ENCODE results near the gene CNTNAP4.

CNTNAP4 gene

DNA sequence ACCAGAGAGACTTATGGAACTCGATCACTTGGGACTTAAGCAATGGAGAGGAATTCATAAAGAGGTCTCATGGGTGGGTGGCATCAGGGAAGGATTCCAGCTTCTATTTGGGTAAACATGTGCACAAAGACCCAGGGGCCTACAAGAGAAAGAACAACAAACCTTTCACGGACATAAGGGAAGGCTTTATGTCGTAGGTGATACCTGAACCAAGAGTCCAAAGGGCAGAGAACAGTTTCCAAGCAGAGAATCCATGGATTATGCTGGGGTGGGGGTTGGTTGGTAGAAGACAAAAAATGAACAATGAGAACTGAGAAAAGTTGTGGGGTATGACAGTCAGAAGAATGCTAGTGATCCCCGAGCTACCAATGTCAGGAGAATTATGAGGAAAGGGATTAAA lies 119.8 kb downstream of the CNTNAP4 start:
- Mint-ChIP-seq H3K9me3 (no peaks in the 10 kb centered on the region), H3K27ac (no peak overlapping the region), H3K4me1 (ENCODE audit: low read depth) (no peaks in the 10 kb centered on the region), H3K27me3 (no peaks in the 10 kb centered on the region), H3K36me3 (ENCODE audit: low read depth) (no peaks in the 10 kb centered on the region), H3K4me3 (no peak overlapping the region)
- no peak for DNase-seq

DNA sequence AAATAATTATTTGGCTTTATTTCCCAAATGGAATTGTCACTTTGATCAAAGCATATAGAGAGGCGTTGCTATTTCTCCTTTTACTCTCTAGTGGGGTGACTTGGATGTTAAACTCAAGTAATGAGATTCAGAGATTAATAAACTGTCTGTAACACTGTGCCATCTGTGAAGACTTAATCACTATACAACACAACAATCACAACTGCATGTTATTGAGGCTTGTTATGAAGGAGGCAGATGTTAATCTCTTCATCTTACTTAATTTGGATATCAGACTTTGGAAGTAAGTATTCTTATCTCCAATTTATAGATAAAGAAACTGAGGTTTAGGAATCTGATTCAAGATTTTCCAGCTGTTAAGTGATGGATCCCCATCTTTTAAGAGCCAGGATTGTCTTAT lies 132.5 kb downstream of the CNTNAP4 start:
- Mint-ChIP-seq H3K36me3 (ENCODE audit: low read depth) (no peaks in the 10 kb centered on the region), H3K4me3 (no peak overlapping the region), H3K27ac (no peak overlapping the region), H3K9me3 (no peaks in the 10 kb centered on the region), H3K27me3 (no peaks in the 10 kb centered on the region), H3K4me1 (ENCODE audit: low read depth) (no peaks in the 10 kb centered on the region)
- no peak for DNase-seq

DNA sequence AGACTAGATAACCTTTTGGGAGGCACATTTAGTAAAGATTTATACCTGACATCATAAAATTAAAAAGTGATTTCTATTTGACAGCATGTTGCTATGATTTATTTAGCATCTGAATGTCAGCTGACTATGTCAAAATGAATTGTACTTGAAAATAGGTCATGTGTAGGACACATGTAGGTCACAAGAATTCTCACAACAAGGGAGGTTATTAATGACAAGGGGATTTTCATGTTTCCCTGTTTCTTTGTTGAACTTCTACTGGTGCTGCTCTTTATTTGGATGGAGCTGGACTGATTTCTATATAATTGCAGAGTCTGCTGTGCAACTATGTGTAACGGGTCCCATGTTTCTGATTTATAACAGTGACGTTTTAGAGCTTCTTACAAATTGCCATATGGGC lies 144.4 kb downstream of the CNTNAP4 start:
- H3K4me1 Mint-ChIP-seq (ENCODE audit: low read depth) = no peaks in the 10 kb centered on the region
- H3K27me3 Mint-ChIP-seq = no peaks in the 10 kb centered on the region
- no peak overlapping the region for H3K27ac Mint-ChIP-seq
- peaks cover 2% of the 10 kb centered on the region for H3K9me3 Mint-ChIP-seq
- no peak for DNase-seq
- H3K4me3 Mint-ChIP-seq = no peak overlapping the region
- no peaks in the 10 kb centered on the region for H3K36me3 Mint-ChIP-seq (ENCODE audit: low read depth)

DNA sequence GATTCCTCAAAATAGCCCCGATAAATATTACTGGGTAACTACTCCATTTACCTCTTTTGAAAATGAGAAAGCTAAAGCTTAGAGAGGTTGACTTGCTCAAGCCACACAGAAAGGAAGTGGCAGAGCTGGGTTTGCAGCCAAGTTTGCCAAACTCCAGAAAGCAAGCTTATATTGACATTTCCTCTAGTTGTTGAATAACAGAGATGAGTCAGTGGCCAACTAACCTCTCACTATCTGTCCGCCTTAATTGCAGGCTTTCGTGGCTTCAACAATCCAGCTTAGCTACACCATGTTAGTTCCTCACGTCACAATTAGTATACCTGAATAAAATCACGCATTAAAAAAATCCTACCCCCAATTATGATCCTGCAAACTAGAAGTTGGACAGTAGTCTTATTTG lies 151.7 kb downstream of the CNTNAP4 start:
- no peak overlapping the region for H3K27ac Mint-ChIP-seq
- no peaks in the 10 kb centered on the region for H3K36me3 Mint-ChIP-seq (ENCODE audit: low read depth)
- no peak for DNase-seq
- no peaks in the 10 kb centered on the region for H3K9me3 Mint-ChIP-seq
- no peaks in the 10 kb centered on the region for H3K4me1 Mint-ChIP-seq (ENCODE audit: low read depth)
- no peaks in the 10 kb centered on the region for H3K27me3 Mint-ChIP-seq
- no peak overlapping the region for H3K4me3 Mint-ChIP-seq

DNA sequence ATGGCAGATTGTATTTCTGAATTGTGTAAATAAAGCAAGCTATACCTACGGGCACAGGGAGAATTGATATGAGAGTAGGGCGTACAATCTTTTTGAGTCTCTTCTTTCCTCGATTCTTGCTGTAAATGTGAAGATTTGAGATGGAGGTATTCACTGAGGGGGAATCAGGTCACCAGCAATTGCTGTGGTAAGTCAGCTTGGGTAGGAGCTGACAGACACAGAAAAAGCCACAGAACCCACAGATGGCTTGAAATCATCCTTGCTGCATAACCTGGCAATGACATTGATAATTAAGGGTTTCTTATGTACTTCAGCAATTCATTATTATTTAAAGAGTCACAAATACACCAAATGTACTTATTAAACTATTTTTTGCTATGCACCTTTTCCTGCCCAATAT lies 164.2 kb downstream of the CNTNAP4 start:
- no peak overlapping the region for H3K4me3 Mint-ChIP-seq
- H3K4me1 Mint-ChIP-seq (ENCODE audit: low read depth) = no peaks in the 10 kb centered on the region
- no peaks in the 10 kb centered on the region for H3K9me3 Mint-ChIP-seq
- H3K36me3 Mint-ChIP-seq (ENCODE audit: low read depth) = no peaks in the 10 kb centered on the region
- H3K27ac Mint-ChIP-seq = no peak overlapping the region
- H3K27me3 Mint-ChIP-seq = no peaks in the 10 kb centered on the region
- DNase-seq = no peak

DNA sequence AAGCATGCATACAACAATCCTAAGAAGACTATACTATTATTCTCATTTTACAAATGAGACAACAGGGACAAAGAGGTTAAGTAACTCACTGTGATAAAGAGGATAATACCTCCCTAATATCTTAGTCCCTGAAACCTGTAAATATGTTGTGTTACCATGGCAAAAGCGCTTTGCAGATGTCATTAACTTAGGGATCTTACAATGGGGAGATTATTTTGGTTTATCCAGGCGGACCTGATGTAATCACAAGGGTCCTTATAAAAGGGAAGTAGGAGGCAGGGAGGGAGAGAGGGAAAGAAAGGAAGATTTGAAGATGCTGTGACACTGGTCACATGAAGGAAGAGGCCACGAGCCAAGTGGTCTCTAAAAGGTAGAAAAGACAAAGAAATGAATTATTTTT lies 164.7 kb downstream of the CNTNAP4 start:
- DNase-seq = no peak
- Mint-ChIP-seq H3K4me3 (no peak overlapping the region), H3K27ac (no peak overlapping the region), H3K27me3 (no peaks in the 10 kb centered on the region), H3K9me3 (no peaks in the 10 kb centered on the region), H3K4me1 (ENCODE audit: low read depth) (no peaks in the 10 kb centered on the region), H3K36me3 (ENCODE audit: low read depth) (no peaks in the 10 kb centered on the region)

DNA sequence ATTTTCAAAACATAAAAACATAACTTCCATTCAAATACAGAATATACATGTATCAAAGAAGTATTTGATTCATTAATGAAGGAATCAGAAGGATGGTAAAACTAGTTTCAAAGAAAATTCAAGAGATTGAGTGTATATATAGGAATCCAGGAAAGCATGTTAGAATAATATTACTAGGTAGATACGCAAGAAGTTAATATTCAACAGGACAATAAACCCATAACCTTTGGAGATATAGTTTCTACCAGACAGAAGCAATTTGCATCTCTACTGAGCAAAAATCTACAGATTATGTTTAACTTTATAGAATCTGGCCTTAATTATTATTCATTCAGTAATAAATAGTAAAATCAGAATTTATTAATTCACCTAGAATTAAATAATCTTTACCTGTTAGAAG lies 166.8 kb downstream of the CNTNAP4 start:
- H3K36me3 Mint-ChIP-seq (ENCODE audit: low read depth) = no peaks in the 10 kb centered on the region

DNA sequence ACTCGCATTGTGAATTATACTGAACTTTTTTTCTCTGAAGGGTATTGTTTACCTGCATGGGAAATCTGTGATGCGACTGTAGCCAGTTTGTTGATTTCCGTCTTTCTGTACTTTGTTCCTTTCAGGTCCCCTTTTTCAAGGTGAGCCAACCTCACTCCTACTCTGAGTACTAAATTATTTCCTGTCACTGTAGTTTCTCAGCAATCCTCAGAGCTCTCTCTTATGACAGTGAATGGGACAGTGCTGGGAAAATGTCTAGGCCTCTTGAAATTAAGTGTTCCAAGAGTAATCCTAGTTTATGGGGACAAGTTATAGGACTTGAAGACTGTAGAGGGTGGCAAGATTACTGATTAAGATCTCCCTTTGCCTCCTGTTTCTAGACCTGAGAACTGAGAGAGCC lies 167.6 kb downstream of the CNTNAP4 start:
- Mint-ChIP-seq H3K36me3 (ENCODE audit: low read depth) (no peaks in the 10 kb centered on the region), H3K27ac (no peak overlapping the region), H3K9me3 (peaks cover 2% of the 10 kb centered on the region), H3K4me1 (ENCODE audit: low read depth) (no peaks in the 10 kb centered on the region), H3K27me3 (no peaks in the 10 kb centered on the region), H3K4me3 (no peak overlapping the region)
- no peak for DNase-seq

More for the DNA sequence above, 166.8 kb downstream of the CNTNAP4 start:
- H3K27me3 Mint-ChIP-seq = no peaks in the 10 kb centered on the region
- H3K4me3 Mint-ChIP-seq = no peak overlapping the region
- H3K4me1 Mint-ChIP-seq (ENCODE audit: low read depth) = no peaks in the 10 kb centered on the region
- DNase-seq = no peak
- H3K27ac Mint-ChIP-seq = no peak overlapping the region
- H3K9me3 Mint-ChIP-seq = peaks cover 2% of the 10 kb centered on the region

DNA sequence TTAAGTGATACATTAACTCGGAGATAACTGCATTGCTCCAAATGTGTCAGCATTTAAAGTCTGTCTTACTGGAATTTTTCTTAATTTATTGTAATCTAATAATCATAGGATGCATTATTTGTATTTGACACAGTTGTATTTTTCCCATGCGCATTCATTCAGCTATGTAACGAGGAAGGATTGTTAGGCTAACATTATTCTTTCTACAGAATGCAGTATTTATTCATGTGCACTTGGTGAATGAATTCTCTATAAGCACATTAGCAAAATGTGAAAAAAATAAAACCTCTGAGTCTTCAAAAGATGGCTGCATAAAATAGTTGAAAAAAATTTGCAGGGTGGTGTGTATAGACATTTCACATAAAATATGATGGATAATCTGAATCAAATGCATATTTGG lies 168.6 kb downstream of the CNTNAP4 start:
- no peaks in the 10 kb centered on the region for H3K4me1 Mint-ChIP-seq (ENCODE audit: low read depth)
- DNase-seq = no peak
- no peaks in the 10 kb centered on the region for H3K27me3 Mint-ChIP-seq
- H3K4me3 Mint-ChIP-seq = no peak overlapping the region
- H3K36me3 Mint-ChIP-seq (ENCODE audit: low read depth) = no peaks in the 10 kb centered on the region
- H3K9me3 Mint-ChIP-seq = peaks cover 2% of the 10 kb centered on the region
- no peak overlapping the region for H3K27ac Mint-ChIP-seq

DNA sequence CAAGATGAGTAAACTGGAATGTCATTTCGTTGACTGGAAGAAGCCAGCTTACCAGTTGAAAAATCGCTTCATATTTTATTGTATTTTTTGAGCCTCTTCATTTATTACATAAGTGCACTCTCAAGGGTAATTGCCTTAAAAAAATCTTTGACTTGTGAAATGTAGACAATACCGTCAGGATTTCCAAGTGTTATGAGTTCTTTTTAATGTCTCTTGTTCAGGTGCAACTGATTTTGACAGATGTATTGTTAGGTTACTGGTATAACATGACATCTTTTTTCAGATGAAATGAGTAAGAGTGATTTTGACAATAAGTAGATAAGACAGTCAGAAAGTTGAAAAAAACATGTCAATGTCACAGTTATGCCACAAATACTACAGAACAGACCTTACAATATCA lies 169.1 kb downstream of the CNTNAP4 start:
- Mint-ChIP-seq H3K27ac (no peak overlapping the region), H3K36me3 (ENCODE audit: low read depth) (no peaks in the 10 kb centered on the region), H3K9me3 (peaks cover 2% of the 10 kb centered on the region), H3K4me1 (ENCODE audit: low read depth) (no peaks in the 10 kb centered on the region), H3K4me3 (no peak overlapping the region), H3K27me3 (no peaks in the 10 kb centered on the region)
- DNase-seq = no peak

DNA sequence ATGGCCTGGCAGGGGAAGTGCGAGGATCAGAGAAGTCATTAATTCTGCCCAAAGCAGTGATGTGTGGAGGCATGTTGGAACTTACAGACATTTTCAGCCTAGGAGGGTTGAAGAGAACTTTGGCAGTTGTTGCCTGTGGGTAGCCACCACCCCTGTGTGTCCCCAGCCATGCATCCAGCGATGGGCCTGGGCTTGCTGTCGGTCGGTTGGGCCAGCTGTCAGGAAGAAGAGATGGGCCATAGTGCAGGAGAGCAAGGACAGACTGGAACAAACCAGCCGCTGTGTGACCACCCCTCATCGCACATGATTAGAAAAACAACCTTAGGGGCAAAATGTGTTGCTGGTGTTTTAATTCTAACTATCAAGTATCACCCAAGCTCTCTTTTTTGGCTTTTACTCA lies 173.7 kb downstream of the CNTNAP4 start:
- Mint-ChIP-seq H3K4me3 (no peak overlapping the region), H3K27me3 (no peaks in the 10 kb centered on the region), H3K9me3 (peaks cover 2% of the 10 kb centered on the region), H3K36me3 (ENCODE audit: low read depth) (no peaks in the 10 kb centered on the region), H3K4me1 (ENCODE audit: low read depth) (no peaks in the 10 kb centered on the region), H3K27ac (no peak overlapping the region)
- DNase-seq = no peak

DNA sequence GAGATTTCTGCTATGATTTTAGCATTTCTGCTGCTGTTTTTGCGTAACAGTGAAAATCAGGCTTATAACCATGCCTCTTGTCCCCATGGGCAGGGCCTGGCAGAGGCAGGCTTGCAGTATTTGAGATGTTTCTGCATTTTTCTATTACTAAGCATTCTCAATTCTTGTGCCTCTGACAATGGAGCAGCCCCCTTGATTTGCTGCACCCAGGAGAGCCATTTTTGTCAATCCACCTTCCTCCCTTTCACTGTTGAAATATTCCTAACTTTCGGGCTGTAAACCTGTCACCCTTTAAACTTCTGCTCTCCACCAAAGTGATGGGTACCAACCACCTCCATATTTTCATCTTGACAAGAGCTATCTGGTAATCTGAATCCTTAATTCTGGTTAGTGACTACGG lies 178.1 kb downstream of the CNTNAP4 start:
- Mint-ChIP-seq H3K4me1 (ENCODE audit: low read depth) (no peaks in the 10 kb centered on the region), H3K36me3 (ENCODE audit: low read depth) (no peaks in the 10 kb centered on the region), H3K27me3 (no peaks in the 10 kb centered on the region), H3K9me3 (peaks cover 2% of the 10 kb centered on the region), H3K27ac (no peak overlapping the region), H3K4me3 (no peak overlapping the region)
- DNase-seq = no peak

DNA sequence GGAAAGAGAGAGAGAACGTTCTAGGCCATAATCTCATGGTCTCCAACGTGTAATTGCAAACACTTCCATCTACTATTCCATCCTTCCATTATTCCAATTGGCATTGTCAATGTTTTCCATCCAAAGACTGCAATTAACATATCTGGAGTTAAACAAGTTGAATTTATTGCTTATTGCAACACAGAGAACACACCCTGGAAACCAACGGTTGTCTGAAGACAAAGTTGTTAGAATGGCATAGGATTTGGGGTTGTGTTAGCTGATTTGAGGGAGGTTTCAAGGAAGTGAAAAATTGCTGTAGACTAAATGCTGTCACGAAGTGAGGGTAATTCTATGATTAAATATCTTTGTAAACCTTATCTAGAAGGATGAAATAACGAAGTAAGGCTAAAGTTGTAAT lies 178.8 kb downstream of the CNTNAP4 start:
- Mint-ChIP-seq H3K4me3 (no peak overlapping the region), H3K4me1 (ENCODE audit: low read depth) (no peaks in the 10 kb centered on the region), H3K9me3 (peaks cover 2% of the 10 kb centered on the region), H3K27me3 (no peaks in the 10 kb centered on the region), H3K36me3 (ENCODE audit: low read depth) (no peaks in the 10 kb centered on the region), H3K27ac (no peak overlapping the region)
- DNase-seq = no peak

DNA sequence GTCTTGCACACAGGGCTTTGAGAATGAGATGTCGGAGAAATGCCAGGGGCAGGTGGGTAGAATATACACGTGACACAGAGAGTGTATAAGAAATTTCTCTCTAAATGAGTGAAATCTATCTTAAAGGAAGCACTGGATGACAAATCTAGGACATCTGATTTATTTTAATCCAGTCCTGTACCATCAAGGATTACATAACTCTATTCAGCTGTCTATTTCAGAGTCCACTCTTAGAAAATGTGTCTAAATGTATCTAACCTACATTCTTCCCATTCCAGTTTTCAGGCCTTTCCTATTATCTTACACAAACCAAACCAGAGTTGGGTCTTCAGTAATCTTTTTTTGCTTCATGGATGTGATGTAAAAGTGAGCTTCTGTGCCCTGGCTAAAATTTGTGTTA lies 181.9 kb downstream of the CNTNAP4 start:
- no peak for DNase-seq
- Mint-ChIP-seq H3K9me3 (peaks cover 2% of the 10 kb centered on the region), H3K4me1 (ENCODE audit: low read depth) (no peaks in the 10 kb centered on the region), H3K27ac (no peak overlapping the region), H3K27me3 (no peaks in the 10 kb centered on the region), H3K36me3 (ENCODE audit: low read depth) (no peaks in the 10 kb centered on the region), H3K4me3 (no peak overlapping the region)

DNA sequence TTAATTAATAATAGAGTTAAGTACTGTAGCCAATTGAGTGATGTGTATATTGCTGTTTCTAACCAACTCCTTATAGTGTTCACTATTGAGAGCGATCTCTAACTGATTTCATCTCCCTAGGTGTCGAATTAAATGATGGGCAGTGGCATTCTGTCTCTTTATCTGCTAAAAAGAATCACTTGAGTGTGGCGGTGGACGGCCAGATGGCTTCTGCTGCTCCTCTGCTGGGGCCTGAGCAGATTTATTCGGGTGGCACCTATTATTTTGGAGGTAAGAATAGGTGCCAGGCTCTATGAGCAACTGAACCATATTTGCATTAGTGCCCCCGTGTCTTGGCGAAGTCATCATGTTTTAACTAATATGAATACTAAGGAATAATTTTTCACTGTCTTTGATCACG lies 184.6 kb downstream of the CNTNAP4 start:
- Mint-ChIP-seq H3K27me3 (no peaks in the 10 kb centered on the region), H3K4me3 (no peak overlapping the region), H3K9me3 (peaks cover 2% of the 10 kb centered on the region), H3K4me1 (ENCODE audit: low read depth) (no peaks in the 10 kb centered on the region), H3K36me3 (ENCODE audit: low read depth) (no peaks in the 10 kb centered on the region), H3K27ac (no peak overlapping the region)
- no peak for DNase-seq

DNA sequence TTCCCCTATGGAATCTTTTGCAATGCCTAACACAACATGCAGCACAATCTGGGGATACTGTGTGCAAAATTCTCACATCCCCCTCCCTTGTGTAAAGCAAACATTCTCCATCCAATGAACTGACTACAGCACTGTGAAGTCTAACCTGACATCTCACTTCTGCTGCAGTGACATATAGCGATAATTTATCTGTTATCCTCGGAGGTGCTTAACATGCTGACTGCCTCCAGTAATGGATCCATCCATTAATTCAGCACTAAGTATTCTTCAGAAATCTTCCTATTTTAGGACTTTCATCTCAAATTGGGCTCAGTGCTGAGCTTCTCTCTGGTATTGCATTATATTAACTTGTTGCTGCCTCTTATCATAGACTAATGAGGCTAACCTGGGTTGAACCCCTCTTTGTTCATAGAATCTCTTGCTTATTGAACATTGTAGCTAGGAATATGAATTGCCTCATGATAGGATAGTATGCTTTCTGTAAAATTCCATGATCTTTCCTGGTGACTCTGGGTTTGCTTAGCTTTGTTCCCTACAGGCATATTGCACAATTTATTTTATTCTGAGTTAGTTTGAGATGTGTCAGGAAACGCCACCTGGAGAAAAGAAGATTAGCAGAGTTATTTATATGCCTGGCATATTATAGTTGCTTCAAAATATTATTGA lies 187.9 kb downstream of the CNTNAP4 start:
- Mint-ChIP-seq H3K27me3 (no peaks in the 10 kb centered on the region), H3K27ac (no peak overlapping the region)

More for the DNA sequence above, 187.9 kb downstream of the CNTNAP4 start:
- Mint-ChIP-seq H3K4me1 (ENCODE audit: low read depth) (no peaks in the 10 kb centered on the region), H3K4me3 (no peak overlapping the region), H3K9me3 (no peaks in the 10 kb centered on the region), H3K36me3 (ENCODE audit: low read depth) (no peaks in the 10 kb centered on the region)
- no peak for DNase-seq

All from activated T-cell treated with anti-CD3 and anti-CD28 coated beads, Interleukin-2, amount 50 U/mL, for 24 hours (primary cell).